ENCODE results near the gene LPGAT1.

DNA sequence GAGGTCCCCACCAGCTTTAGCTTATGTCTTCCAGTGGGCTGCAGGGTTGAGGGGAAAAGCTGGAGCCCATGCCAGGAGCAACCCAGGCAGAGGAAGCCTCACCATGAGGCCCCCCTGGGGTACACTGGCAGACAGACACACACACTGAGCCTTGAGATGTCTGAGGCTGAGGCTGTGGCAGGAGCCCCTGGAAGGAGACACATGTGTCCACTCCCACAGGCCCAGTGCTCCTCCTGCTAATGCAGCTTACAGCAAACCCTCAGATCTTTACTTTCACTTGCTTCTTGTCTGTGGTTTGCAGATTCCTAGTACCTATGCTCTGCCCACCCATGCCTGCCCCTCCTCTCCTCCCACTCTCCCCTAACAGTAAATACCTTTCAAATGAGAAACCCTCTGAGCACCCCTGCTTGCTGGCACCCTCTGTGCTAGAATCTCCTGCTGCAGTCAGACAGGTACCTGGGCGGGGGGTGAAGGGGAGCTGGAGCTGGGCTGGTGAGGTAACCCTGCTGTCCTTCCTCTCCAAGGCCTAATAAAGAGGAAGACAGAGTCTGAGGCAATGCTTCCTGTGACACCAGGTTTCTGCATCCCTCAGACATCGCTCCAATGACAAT lies 91.8 kb downstream of the LPGAT1 start:
- TF ChIP-seq, protein P1, sequence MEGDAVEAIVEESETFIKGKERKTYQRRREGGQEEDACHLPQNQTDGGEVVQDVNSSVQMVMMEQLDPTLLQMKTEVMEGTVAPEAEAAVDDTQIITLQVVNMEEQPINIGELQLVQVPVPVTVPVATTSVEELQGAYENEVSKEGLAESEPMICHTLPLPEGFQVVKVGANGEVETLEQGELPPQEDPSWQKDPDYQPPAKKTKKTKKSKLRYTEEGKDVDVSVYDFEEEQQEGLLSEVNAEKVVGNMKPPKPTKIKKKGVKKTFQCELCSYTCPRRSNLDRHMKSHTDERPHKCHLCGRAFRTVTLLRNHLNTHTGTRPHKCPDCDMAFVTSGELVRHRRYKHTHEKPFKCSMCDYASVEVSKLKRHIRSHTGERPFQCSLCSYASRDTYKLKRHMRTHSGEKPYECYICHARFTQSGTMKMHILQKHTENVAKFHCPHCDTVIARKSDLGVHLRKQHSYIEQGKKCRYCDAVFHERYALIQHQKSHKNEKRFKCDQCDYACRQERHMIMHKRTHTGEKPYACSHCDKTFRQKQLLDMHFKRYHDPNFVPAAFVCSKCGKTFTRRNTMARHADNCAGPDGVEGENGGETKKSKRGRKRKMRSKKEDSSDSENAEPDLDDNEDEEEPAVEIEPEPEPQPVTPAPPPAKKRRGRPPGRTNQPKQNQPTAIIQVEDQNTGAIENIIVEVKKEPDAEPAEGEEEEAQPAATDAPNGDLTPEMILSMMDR (IDR thresholded peaks at IDR 0.05) = no peak
- no peak for TF ChIP-seq POLR2A (IDR thresholded peaks at IDR 0.05)
